Neural progenitor cell (in vitro differentiated cells): ENCODE results near the gene FNDC8.

Source experiments
- EZH2 ChIP-seq: fragments of 200-600 bp; sonication (generic); IDR thresholded peaks from 2 replicates; pipeline ENCODE4 v1.6.1; 2017; ENCODE audit warnings: antibody characterized with exemption, mild to moderate bottlenecking, moderate library complexity
- TF ChIP-seq, protein P1 (sequence below): fragments of 200-600 bp; sonication (generic); IDR thresholded peaks from 2 replicates; pipeline ENCODE4 v1.5.1; 2017; ENCODE audit warnings: antibody characterized with exemption, mild to moderate bottlenecking

DNA sequence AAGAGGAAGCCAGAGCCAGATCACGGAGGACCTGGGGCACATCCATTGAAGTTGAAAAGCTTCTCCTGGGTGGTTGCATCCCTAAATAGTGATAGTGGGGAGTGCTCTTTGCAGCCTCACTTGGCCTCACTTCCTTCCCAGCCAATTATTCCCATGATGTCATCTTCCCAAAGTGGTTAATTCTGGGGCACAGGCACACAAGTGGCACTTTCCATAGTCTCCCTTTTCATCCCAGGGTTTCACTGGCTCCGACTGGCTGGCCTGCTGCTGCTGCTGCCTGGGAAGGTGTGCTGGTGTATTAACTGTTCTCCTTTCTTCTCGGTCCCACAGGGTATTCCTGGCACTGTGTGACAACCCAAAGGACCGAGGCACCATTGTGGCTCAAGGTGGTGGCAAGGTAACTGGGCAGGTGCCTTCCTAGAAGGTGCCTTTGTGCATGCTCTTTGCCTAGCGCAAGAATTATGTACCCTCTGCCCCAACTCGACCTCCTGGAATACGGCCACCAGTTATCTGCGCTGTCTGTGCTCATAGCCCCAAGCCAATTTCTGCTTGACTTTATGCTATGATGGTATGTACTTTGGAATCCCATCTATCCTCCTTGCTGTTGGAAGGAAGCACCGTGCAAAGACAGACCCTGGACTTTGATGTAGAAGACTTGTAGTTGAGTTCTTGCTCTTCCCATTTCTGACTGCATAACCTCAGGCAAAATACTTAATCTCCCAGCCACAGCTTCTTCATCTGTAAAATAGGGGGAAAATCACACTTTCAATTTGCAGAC is 54.4 kb downstream of the FNDC8 start:
- TF ChIP-seq, protein P1, sequence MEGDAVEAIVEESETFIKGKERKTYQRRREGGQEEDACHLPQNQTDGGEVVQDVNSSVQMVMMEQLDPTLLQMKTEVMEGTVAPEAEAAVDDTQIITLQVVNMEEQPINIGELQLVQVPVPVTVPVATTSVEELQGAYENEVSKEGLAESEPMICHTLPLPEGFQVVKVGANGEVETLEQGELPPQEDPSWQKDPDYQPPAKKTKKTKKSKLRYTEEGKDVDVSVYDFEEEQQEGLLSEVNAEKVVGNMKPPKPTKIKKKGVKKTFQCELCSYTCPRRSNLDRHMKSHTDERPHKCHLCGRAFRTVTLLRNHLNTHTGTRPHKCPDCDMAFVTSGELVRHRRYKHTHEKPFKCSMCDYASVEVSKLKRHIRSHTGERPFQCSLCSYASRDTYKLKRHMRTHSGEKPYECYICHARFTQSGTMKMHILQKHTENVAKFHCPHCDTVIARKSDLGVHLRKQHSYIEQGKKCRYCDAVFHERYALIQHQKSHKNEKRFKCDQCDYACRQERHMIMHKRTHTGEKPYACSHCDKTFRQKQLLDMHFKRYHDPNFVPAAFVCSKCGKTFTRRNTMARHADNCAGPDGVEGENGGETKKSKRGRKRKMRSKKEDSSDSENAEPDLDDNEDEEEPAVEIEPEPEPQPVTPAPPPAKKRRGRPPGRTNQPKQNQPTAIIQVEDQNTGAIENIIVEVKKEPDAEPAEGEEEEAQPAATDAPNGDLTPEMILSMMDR: no peak
- TF ChIP-seq EZH2: no peak
